H1 (cell line): Measurements from ENCODE around the gene NRN1. TPM values are rescaled to one million over a fixed set of nuclear protein-coding genes. Genes with fewer than 3 reads are reported as not detected.

Experiments used
- CTCF ChIA-PET: fragments of 300-600 bp; sonication (Branson Sonifier 250); formaldehyde crosslinking; loops from one replicate; lab custom pipeline; 2021; ENCODE audit not compliant: partially characterized antibody; lab: Charles Lee
- POLR2A ChIA-PET: fragments of 300-600 bp; sonication (Branson Sonifier 250); formaldehyde crosslinking; loops from one replicate; lab custom pipeline; 2021; ENCODE audit warnings: inconsistent platforms; ENCODE audit not compliant: partially characterized antibody; lab: Charles Lee
- DNase-seq, 2 experiments: peaks; one replicate each; pipeline versions ENCODE4 v3.0.0 to v3.0.0-alpha.2; 2010 to 2022; ENCODE audit warnings: low spot score in 2 of 2, low read depth in 1 of 2, mixed read lengths in 1 of 2
- FAIRE-seq: peaks from 2 replicates; lab custom pipeline; 2011; peaks lifted over from hg19 to GRCh38; lab: Jason Lieb, UNC
- H2AFZ ChIP-seq: 2 replicates; pipeline ENCODE4 v1.8.1; 2012; ENCODE audit warnings: low read length, inconsistent platforms
- H2AK5ac ChIP-seq: 2 replicates; pipeline ENCODE4 v1.6.1; 2013; ENCODE audit warnings: low read depth, low read length
- H2BK120ac ChIP-seq: replicated peaks from 2 replicates; pipeline ENCODE3; 2013; ENCODE audit warnings: low read depth, low read length, inconsistent platforms
- H2BK12ac ChIP-seq: 2 replicates; pipeline ENCODE4 v1.6.1; 2013; ENCODE audit warnings: low read depth, low read length
- H2BK15ac ChIP-seq: 2 replicates; pipeline ENCODE4 v1.6.1; 2013; ENCODE audit warnings: low read length
- H2BK20ac ChIP-seq: 2 replicates; pipeline ENCODE4 v1.6.1; 2013; ENCODE audit warnings: low read length
- H2BK5ac ChIP-seq: 2 replicates; pipeline ENCODE4 v1.6.1; 2013; ENCODE audit warnings: low read depth, low read length
- H3K14ac ChIP-seq: 2 replicates; pipeline ENCODE4 v1.6.1; 2013; ENCODE audit warnings: inconsistent platforms; ENCODE audit not compliant: insufficient read length
- H3K18ac ChIP-seq: 2 replicates; pipeline ENCODE4 v1.6.1; 2013; ENCODE audit warnings: low read length; ENCODE audit errors: extremely low read depth
- H3K23ac ChIP-seq: 2 replicates; pipeline ENCODE4 v1.6.1; 2013; ENCODE audit warnings: inconsistent platforms; ENCODE audit not compliant: insufficient read length
- H3K23me2 ChIP-seq: 2 replicates; pipeline ENCODE4 v1.6.1; 2013; ENCODE audit warnings: low read depth, low read length
- H3K27ac ChIP-seq: 2 replicates; pipeline ENCODE4 v1.6.1; 2011; ENCODE audit warnings: low read depth, low read length, inconsistent platforms
- H3K27me3 ChIP-seq, 4 experiments: replicated peaks in 1 of 4; 1 replicate in 1 of 4; 2 replicates in 3 of 4; pipeline versions ENCODE4 v1.6.1 to v1.8.1; 2011 to 2013; ENCODE audit warnings: low read length in 3 of 4, mild to moderate bottlenecking in 3 of 4, inconsistent platforms in 2 of 4, mixed read lengths in 2 of 4, moderate library complexity in 1 of 4; ENCODE audit not compliant: control insufficient read depth in 3 of 4, insufficient read depth in 3 of 4; ENCODE audit errors: extremely low read depth in 1 of 4
- H3K36me3 ChIP-seq, 4 experiments: 2 replicates each; pipeline versions ENCODE4 v1.6.1 to v1.8.1; 2011 to 2013; ENCODE audit warnings: mild to moderate bottlenecking in 4 of 4, low read length in 3 of 4, moderate library complexity in 2 of 4, control low read depth in 1 of 4, inconsistent platforms in 1 of 4; ENCODE audit not compliant: insufficient read depth in 4 of 4, control insufficient read depth in 2 of 4
- H3K4ac ChIP-seq: replicated peaks from 2 replicates; pipeline ENCODE3; 2013; ENCODE audit warnings: low read length, low read depth, mixed read lengths, inconsistent platforms; ENCODE audit not compliant: insufficient read length
- H3K4me1 ChIP-seq, 4 experiments: replicated peaks in 1 of 4; 1 replicate in 1 of 4; 2 replicates in 3 of 4; pipeline versions ENCODE4 v1.6.1 to v1.8.1; 2011 to 2013; ENCODE audit warnings: low read length in 3 of 4, inconsistent platforms in 2 of 4, mixed read lengths in 1 of 4; ENCODE audit not compliant: insufficient read depth in 4 of 4, control insufficient read depth in 3 of 4
- H3K4me2 ChIP-seq, 2 experiments: 2 replicates each; pipeline versions ENCODE4 v1.6.1 to v1.8.1; 2011 to 2013; ENCODE audit warnings: low read depth in 2 of 2, low read length in 2 of 2, control low read depth in 1 of 2, inconsistent platforms in 1 of 2, mild to moderate bottlenecking in 1 of 2; ENCODE audit not compliant: insufficient read depth in 1 of 2
- H3K4me3 ChIP-seq, 4 experiments: fragments of 200-600, 300-600 bp in 1 of 4; sonication (generic), shearing (Covaris generic), sonication (Bioruptor Twin) in 1 of 4; 2 replicates each; pipeline versions ENCODE4 v1.5.1 to v1.8.1; 2011 to 2016; ENCODE audit warnings: low read length in 4 of 4, low read depth in 3 of 4, control low read depth in 2 of 4, inconsistent platforms in 2 of 4, mild to moderate bottlenecking in 2 of 4, mixed read lengths in 1 of 4, moderate library complexity in 1 of 4; ENCODE audit not compliant: insufficient read depth in 2 of 4; ENCODE audit errors: extremely low read depth in 1 of 4
- H3K56ac ChIP-seq: replicated peaks from 2 replicates; pipeline ENCODE3; 2013; ENCODE audit warnings: low read depth, mild to moderate bottlenecking, mixed read lengths, low read length, inconsistent platforms; ENCODE audit not compliant: insufficient read length
- H3K79me1 ChIP-seq: 2 replicates; pipeline ENCODE4 v1.6.1; 2013; ENCODE audit warnings: low read depth, low read length, control low read depth
- H3K79me2 ChIP-seq, 2 experiments: 2 replicates each; pipeline versions ENCODE4 v1.6.1 to v1.8.1; 2012 to 2013; ENCODE audit warnings: low read length in 2 of 2, mild to moderate bottlenecking in 2 of 2, inconsistent platforms in 1 of 2; ENCODE audit not compliant: insufficient read depth in 2 of 2, control insufficient read depth in 1 of 2
- H3K9ac ChIP-seq, 4 experiments: replicated peaks in 1 of 4; 1 replicate in 1 of 4; 2 replicates in 3 of 4; pipeline versions ENCODE4 v1.6.1 to v1.8.1; 2011 to 2013; ENCODE audit warnings: low read depth in 3 of 4, low read length in 3 of 4, control low read depth in 2 of 4, mild to moderate bottlenecking in 2 of 4, moderate library complexity in 2 of 4, inconsistent platforms in 1 of 4; ENCODE audit errors: extremely low read depth in 1 of 4
- H3K9me3 ChIP-seq, 2 experiments: 2 replicates each; pipeline versions ENCODE4 v1.6.1 to v1.8.1; 2012 to 2013; ENCODE audit warnings: mild to moderate bottlenecking in 2 of 2, moderate library complexity in 2 of 2, control low read depth in 1 of 2, inconsistent platforms in 1 of 2, low read depth in 1 of 2, low read length in 1 of 2, mixed read lengths in 1 of 2; ENCODE audit not compliant: insufficient read depth in 2 of 2
- H4K20me1 ChIP-seq, 2 experiments: replicated peaks in 1 of 2; 2 replicates each; pipeline versions ENCODE3 to v1.8.1; 2011 to 2013; ENCODE audit warnings: inconsistent platforms in 2 of 2, low read length in 2 of 2, mild to moderate bottlenecking in 1 of 2; ENCODE audit not compliant: insufficient read depth in 2 of 2, control insufficient read depth in 1 of 2
- H4K5ac ChIP-seq: 2 replicates; pipeline ENCODE4 v1.6.1; 2013; ENCODE audit warnings: low read length, low read depth, mixed read lengths, inconsistent platforms; ENCODE audit not compliant: insufficient read length
- H4K8ac ChIP-seq: 2 replicates; pipeline ENCODE4 v1.8.0; 2013; ENCODE audit warnings: mild to moderate bottlenecking, moderate library complexity, low read length, inconsistent platforms; ENCODE audit not compliant: insufficient read depth; ENCODE audit errors: extremely low read depth
- H4K91ac ChIP-seq: replicated peaks from 2 replicates; pipeline ENCODE3; 2013; ENCODE audit warnings: low read length, mixed read lengths, inconsistent platforms; ENCODE audit not compliant: insufficient read length
- BCL11A ChIP-seq, 2 experiments: IDR thresholded peaks; one replicate each; pipeline ENCODE4 v1.6.1; 2011; ENCODE audit warnings: low read depth in 2 of 2, low read length in 2 of 2, mild to moderate bottlenecking in 2 of 2
- EP300 ChIP-seq, 2 experiments: IDR thresholded peaks; 1 replicate in 1 of 2; 2 replicates in 1 of 2; pipeline ENCODE4 v1.6.1; 2011 to 2012; ENCODE audit warnings: low read depth in 2 of 2, low read length in 2 of 2, mild to moderate bottlenecking in 2 of 2, borderline replicate concordance in 1 of 2, inconsistent platforms in 1 of 2, moderate library complexity in 1 of 2
- HDAC6 ChIP-seq: IDR thresholded peaks from one replicate; pipeline ENCODE4 v1.7.1; 2012; ENCODE audit warnings: low read depth, mild to moderate bottlenecking, inconsistent platforms, low read length, moderate library complexity
- NANOG ChIP-seq: IDR thresholded peaks from 2 replicates; pipeline ENCODE4 v1.6.1; 2011; ENCODE audit warnings: low read length, low read depth, mild to moderate bottlenecking, inconsistent platforms; ENCODE audit not compliant: insufficient read depth, poor library complexity, severe bottlenecking
- NRF1 ChIP-seq: IDR thresholded peaks from 2 replicates; pipeline ENCODE4 v1.6.1; 2011; ENCODE audit warnings: mild to moderate bottlenecking, low read depth, low read length, improper control_type of control experiment
- POLR2AphosphoS5 ChIP-seq: IDR thresholded peaks from 2 replicates; pipeline ENCODE4 v1.6.1; 2011; ENCODE audit warnings: low read depth, low read length
- RNF2 ChIP-seq: fragments of 200-900, 300-1000 bp; sonication (generic); IDR thresholded peaks from 2 replicates; pipeline ENCODE4 v1.7.1; 2016; ENCODE audit warnings: borderline replicate concordance, low read depth, mild to moderate bottlenecking, antibody characterized with exemption, low read length; ENCODE audit not compliant: poor library complexity, severe bottlenecking; ENCODE audit errors: missing control alignments
- SIN3A ChIP-seq, 2 experiments: IDR thresholded peaks in 1 of 2; conservative IDR thresholded peaks in 1 of 2; 2 replicates each; pipeline ENCODE4 v1.6.1; 2011 to 2012; ENCODE audit warnings: low read length in 2 of 2, improper control_type of control experiment in 1 of 2, low read depth in 1 of 2, mild to moderate bottlenecking in 1 of 2
- SIRT6 ChIP-seq: IDR thresholded peaks from one replicate; pipeline ENCODE4 v1.7.1; 2012; ENCODE audit warnings: low read length, inconsistent platforms
- SP4 ChIP-seq: IDR thresholded peaks from 2 replicates; pipeline ENCODE4 v1.6.1; 2012; ENCODE audit warnings: low read length, inconsistent platforms
- SRF ChIP-seq: IDR thresholded peaks from 2 replicates; pipeline ENCODE4 v1.6.1; 2011; ENCODE audit warnings: mild to moderate bottlenecking, low read depth, low read length, moderate library complexity
- TAF1 ChIP-seq: IDR thresholded peaks from 2 replicates; pipeline ENCODE4 v1.6.1; 2011; ENCODE audit warnings: mild to moderate bottlenecking, low read depth, low read length
- TEAD4 ChIP-seq: IDR thresholded peaks from 2 replicates; pipeline ENCODE4 v1.6.1; 2012; ENCODE audit warnings: low read depth, low read length, inconsistent platforms, mixed read lengths
- WGBS, 2 experiments: shearing (Covaris generic) in 1 of 2; methylation state at CpG; one replicate each; pipeline versions ENCODE4 v1.1.6 to v1.1.7; 2013 to 2015; ENCODE audit warnings: low lambda C conversion rate in 2 of 2, mixed read lengths in 2 of 2, inconsistent platforms in 1 of 2, low coverage in 1 of 2, missing lambda C conversion rate in 1 of 2; ENCODE audit not compliant: insufficient replicate concordance in 2 of 2, insufficient coverage in 1 of 2, insufficient read length in 1 of 2; ENCODE audit errors: extremely low coverage in 1 of 2, missing lambda C conversion rate in 1 of 2; 5-methylcytosine and 5-hydroxymethylcytosine counted together
- polyA plus RNA-seq, 7 experiments: library from polyadenylated mRNA; depleted of rRNA in 3 of 7; stranded (reverse) in 5 of 7; unstranded in 2 of 7; fragments of >200 nt in 5 of 7; fragments of 200-250 nt in 2 of 7; gene quantifications; 1 replicate in 5 of 7; 2 replicates in 1 of 7; 4 replicates in 1 of 7; pipeline versions ENCODE4 v1.2.1 to v1.2.3, GENCODE V29; 2011 to 2013; ENCODE audit warnings: missing spikeins in 2 of 7, mixed read lengths in 2 of 7
- total RNA-seq: library from RNA; stranded (reverse); fragmentation: NEBNext Ultra II Directional; extraction: Animal tissue kit (Norgen Biotek cat#: 25700); gene quantifications from 2 replicates; pipeline ENCODE4 v1.2.1, GENCODE V29; 2021

Gene NRN1
- total and polyA plus RNA-seq, 2 of the 8 experiments (the other 6 are each of a cell fraction or from before 2014, with no cell fraction given), result 0.06 to 0.26 TPM

DNA sequence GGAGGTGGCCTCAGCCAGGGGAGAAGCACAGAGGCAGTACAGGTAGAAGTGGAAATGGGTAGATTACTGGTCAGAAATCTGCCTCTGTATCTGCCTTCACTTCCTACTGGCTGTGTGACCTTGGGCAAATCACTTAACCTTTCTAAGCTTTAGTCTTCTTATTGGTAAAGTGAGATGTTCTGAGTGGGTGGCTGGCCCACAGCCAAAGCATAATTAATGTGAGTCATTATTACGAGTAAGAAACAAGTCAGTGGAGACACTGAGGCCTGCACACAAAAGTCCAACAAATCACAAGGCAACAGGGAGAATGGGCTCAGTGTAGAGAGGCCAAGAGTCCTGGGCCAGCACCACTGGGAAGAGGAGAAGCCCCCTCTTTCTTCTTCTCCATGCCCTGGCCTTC, 39.1 kb downstream of the NRN1 start:
- Histone ChIP-seq H2BK120ac (no peak overlapping the region), H3K79me1 (no peaks in the 10 kb centered on the region), H3K27me3 (no peaks in the 10 kb centered on the region), H3K18ac (no peak overlapping the region), H3K4me1 (peaks cover 0 to 2% (median 1%) of the 10 kb centered on the region in 4 experiments; a peak in 2 of 7 replicates), H3K56ac (no peak overlapping the region), H3K4me2 (no peak overlapping the region), H3K23me2 (no peaks in the 10 kb centered on the region), H2BK20ac (no peak overlapping the region), H3K4ac (no peak overlapping the region), H4K20me1 (no peaks in the 10 kb centered on the region), H3K23ac (no peak overlapping the region), H4K91ac (no peak overlapping the region), H3K4me3 (no peak overlapping the region), H2BK12ac (no peak overlapping the region), H2AFZ (no peak overlapping the region), H4K5ac (no peak overlapping the region), H3K9me3 (no peaks in the 10 kb centered on the region), H3K79me2 (no peaks in the 10 kb centered on the region), H4K8ac (no peak overlapping the region), H3K27ac (no peak overlapping the region), H3K9ac (no peak overlapping the region), H2AK5ac (no peak overlapping the region), H2BK5ac (no peak overlapping the region), H2BK15ac (no peak overlapping the region), H3K36me3 (no peaks in the 10 kb centered on the region), H3K14ac (no peak overlapping the region)
- FAIRE-seq (no peak), DNase-seq (no peak)
- ChIA-PET POLR2A (no interaction called here), CTCF (interaction anchor here (1.1 to 1.7 kb wide), 4 partner anchors 10 to 25 kb away, joined by 3 to 5 read pairs (median 4); no protein-coding TSS in a partner anchor)
- TF ChIP-seq SIRT6, result no peak
- TF ChIP-seq SIN3A (conservative IDR thresholded peaks at IDR 0.05 in 1 of 2, IDR thresholded peaks at IDR 0.05 in 1 of 2; ENCODE audit: low read depth in 1 of 2, low read length in 2 of 2), result no peak
- no peak for TF ChIP-seq SRF
- TF ChIP-seq SP4, result no peak
- TF ChIP-seq POLR2AphosphoS5, result no peak
- TF ChIP-seq NRF1, result no peak
- TF ChIP-seq TAF1, result no peak
- TF ChIP-seq HDAC6, result no peak
- no peak for TF ChIP-seq TEAD4
- no peak for TF ChIP-seq BCL11A (IDR thresholded peaks at IDR 0.05; ENCODE audit: low read depth in 2 of 2, low read length in 2 of 2)
- no peak for TF ChIP-seq RNF2
- no peak for TF ChIP-seq EP300 (IDR thresholded peaks at IDR 0.05; ENCODE audit: borderline replicate concordance in 1 of 2, low read depth in 2 of 2, low read length in 2 of 2)
- TF ChIP-seq NANOG, result no peak
- 94% methylated on average over 1 of the region's 1 CpG; no CpG with 5 or more reads in 1 of the 2 experiments for WGBS, 2 experiments
